HG02610 (cell line): Measurements from ENCODE around the gene TMPRSS6.
"Not testable (repeated sequence)": the region's sequence is repeated elsewhere in the genome, so short reads cannot be mapped to it uniquely, and the experiment has no call there.

Experiments used
- ATAC-seq: cut with Tn5 transposase; IDR thresholded peaks from one replicate; pipeline ENCODE4 v1.9.1; 2021; ENCODE audit warnings: mild to moderate bottlenecking, moderate library complexity; ENCODE audit not compliant: unreplicated experiment

Gene TMPRSS6

DNA sequence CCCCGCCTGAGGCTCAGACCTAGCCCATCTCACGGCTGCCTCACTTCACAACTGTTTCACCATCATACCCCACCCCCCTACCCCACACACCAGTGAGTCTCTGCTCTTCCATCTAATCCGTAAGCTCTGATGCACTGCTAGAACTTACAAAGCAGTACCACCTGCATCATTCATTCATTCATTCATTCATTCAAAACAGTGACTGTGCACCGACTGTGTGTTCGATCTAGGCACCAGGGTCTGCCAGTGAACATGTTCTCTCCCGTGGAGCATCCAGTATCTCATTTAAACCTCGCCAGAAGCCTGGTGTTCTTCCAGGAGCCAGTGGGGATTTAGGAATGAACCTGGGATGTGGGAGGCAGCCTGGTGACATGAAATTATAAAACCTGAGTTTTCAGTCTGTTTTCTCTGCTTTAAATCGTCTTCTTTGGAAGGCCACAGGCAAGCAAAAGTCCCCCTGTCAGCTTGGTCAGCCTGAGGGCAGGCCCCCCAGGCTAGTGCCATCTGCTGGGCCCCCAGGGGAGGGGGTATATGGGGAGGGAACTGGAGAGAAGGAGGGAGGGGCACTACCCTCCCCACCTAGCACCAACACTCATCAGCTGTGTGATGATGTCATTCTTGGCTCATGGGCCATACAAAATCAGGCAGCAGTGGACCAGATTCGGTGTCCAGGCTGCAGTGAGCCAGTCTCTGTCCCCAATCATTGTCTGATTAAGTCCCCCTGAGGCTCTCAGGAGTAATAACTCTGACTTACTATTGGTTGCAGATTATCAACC lies 18.4 kb downstream of the TMPRSS6 start:
- no peak for ATAC-seq

DNA sequence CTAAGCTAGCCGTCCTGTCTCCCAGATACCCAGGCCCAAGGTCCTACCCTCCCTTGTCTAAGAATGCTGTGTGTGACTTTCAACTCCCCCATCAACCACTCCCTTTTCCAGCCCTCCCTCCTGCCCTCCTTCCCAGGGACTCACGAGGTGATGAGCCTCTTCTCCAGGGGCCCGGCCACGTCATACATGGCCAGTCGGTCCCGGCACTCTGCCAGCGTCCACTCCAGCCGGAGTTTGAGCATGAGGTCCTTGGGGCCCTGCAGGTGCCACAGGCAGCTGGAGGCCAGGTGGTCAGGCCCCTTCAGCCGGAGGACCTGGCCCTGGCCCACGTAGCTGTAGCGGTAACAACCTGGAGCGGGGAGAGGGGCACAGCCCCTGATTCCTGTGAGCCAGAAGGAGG lies 20.1 kb downstream of the TMPRSS6 start:
- no peak for ATAC-seq

DNA sequence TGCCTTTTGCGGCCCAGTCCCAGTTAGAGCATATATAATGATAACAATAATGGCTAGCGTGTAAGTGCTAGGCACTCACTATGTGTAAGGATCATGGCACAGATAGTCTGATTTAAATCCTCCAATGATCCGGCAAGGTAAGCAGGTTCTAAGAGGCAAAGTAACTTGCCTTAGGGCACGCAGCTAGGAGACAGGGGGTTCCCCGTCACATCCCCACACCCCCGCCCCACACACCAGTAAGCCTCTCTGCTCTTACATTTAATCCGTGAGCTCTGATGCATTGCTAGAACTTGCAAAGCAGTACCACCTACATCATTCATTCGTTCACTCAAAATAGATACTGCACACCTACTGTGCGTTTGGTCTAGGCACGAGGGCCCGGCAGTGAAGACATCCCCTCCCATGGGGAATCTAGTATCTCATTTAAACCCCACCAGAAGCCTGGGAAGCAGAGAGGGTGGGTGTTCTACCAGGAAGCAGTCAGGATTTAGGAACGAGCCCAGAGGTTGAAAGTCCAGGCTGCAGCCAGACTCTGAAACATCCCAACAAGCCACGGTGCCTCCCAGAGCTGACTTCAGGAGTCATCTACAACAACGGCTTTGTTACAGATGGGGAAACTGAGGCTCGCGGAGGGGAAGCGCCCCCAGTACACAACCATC lies 20.6 kb downstream of the TMPRSS6 start:
- no peak for ATAC-seq

DNA sequence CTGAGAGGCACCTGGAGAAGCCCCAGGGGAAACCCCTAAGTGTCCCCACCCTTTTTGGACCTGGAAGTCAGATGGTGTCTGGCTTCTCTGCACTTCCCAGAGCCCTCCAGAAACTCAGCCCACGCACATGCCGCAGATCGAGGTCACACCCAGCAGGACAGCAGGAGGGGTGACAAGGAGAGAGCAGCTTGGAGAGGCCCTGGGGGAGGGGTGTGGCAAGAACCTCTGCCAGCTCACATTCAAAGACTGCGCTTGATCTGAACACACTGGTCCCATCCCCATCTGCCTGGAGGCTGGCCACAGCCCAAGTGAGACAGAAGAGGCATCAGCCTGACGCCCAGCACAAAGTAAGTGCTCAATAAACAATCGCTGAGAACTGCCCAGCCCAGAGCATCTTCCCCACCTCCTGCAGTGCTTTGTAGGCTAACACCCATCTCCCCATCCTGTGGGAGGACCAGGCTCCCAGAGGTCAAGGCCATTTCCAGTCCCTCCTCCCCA lies 21.4 kb downstream of the TMPRSS6 start:
- ATAC-seq: no peak

DNA sequence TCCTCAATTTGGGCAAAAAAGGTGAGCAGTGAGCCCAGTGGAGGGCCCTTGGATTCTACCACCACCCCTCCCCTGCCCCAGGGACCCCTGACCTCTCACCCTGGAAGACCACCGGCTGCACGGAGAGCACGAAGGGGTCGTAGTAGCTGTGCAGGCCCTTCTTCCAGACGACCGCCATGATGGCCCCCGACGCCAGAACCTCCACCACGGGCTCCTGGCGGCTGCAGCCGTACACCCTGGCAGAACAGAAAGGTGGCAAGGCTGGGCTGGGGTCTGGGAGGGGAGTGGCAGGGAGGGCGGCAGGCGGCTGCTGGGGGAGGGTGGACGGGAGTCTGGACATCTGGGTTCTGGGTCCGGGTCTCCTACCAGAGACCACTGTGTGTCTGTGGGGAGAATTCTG lies 23.3 kb downstream of the TMPRSS6 start:
- ATAC-seq: no peak

DNA sequence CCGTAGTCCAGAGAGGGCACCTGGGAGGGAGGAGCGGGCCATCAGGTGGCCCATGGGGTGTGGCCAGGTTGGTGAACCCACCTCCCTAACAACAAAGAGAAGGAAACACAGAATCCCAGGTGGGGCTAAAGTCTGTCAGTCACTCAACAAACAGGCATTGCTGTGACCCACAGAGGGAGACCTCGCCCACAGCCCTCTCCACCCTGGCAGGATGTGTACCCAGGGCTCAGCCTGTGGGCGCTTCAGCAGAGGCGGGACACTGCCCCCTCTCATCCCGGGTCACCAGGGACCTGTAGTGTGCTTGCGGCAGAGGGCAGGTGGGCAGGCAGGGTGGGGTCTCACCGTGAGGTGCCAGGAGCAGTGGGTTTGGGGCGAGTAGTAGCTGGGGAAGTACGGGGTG lies 25.1 kb downstream of the TMPRSS6 start:
- ATAC-seq: no peak

DNA sequence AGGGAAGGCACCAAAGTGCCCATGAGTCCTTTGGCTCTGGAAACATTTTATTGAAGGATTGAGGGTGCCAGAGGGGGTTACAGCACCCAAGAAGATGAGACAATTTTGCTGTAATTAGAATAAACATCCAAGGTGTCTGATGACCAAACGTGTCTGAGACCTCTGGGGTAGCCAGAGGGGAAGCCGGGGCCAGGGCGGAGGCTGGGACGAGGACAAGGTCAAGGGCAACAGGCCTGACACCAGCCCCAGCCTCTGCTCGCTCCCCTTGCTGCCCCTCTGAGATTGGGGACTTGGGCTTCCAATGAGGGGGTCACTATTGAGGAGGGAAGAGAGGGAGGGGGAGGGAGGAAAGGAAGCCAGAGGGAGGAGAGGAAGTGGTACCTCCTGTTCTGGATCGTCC lies 25.6 kb downstream of the TMPRSS6 start:
- no peak for ATAC-seq

DNA sequence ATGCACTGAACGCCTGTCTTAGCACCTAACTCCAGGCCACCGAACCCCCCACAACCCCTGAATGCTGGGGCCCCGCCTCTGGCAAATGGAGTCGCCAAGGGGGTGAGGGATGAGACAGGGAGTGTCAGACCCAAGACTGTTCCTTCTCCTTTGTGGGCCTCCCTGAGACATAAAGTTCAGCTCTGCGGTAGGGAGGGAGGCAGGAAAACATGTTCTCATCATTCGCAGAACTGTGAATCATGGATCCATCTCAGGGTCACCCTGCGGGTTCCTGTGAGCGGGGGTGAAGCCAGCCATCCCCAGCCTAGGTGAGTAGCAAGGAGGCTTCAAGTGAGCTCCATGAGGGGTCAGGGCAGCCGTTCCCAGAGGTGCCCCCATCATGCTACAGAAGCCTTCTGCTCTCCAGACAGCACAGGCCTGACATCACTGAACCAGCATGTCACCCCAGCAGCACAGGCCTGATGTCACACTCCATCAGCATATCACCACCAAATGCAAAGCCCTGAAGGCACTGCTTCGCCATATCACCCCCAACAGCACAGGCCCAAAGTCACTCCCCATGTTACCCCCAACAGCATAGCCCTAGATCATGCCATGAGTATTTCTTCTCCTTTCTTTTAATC lies 27.2 kb downstream of the TMPRSS6 start:
- ATAC-seq: no peak

DNA sequence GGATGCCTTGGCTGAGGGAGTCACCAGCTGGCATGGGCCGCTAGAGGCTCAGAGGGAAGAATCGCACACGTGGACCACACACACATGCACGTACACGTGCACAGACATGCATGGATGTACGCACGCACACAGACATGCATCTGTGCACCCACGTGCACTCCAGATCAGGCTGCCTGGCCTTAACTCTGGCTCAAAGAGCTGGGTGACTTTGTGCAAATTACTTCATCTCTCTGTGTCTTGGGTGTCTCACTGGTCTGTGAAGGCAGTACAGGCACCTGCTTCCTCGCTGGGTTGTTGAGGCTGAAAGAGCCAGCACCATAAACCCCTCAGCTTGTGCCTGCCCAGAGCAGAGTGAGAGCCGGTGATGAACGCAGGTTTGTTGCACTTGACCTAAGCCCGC lies 28.7 kb downstream of the TMPRSS6 start:
- ATAC-seq: no peak

DNA sequence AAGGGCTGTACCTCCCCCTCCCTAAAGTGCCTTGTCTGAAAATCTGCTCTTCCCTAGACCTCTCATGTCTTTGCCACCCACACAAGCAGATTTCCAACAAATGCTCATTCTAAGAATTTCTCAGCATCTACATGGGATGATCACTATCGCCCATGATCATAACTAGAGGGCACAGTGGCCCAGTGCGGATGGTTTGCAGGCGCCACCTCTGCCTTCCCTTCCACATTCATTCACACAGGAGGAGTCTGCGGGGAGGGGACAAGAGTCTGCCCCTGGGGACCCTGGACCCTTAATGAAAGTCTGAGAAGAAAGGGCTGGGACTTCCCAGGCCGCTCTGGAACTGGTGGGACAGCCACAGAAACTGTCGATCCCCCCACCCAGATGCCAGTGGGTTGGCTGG lies 29.1 kb downstream of the TMPRSS6 start:
- no peak for ATAC-seq

DNA sequence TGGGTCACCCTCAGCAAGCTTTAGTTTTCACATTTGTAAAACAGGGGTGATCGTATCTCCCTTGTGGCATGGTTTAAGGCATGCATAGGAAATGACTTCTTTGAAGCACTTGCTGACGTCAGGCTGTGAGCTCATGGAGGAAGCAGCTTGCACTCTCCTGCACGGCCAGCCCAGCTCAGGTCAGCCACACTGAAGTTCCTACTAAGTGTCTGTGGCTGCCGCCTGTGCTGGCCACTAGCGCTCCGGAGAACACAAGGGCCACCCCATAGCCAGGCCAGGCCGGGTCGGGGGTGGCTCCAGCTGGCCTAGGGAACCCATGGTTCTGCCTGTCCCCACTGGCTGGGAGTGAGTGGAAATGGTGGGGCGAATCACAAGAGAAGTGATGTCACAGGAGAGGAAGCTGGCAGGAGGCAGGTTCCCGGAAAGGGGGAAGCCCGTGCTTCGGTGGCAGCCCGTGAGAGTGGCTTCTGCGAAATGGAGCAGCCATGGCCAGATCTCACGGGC lies 29.8 kb downstream of the TMPRSS6 start:
- no peak for ATAC-seq

DNA sequence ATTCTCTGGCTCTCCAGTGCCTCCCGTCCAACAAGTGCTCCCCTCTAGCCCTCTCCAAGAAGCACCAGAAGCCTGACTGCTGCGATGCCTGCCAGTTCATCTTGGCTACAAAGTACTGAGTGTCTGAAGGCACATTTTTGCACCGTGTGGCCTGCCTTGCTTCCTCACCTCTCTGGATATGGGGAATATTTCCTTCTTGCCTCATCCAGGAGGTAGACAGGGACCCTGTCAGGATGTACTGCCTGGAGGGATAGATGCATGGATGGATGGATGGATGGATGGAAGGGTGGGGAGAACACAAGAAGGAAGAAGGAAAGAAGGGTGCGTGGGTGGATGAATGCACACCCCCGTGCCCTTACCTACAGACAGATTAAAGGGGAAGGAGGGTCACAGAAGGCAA lies 30.4 kb downstream of the TMPRSS6 start:
- ATAC-seq: no peak

DNA sequence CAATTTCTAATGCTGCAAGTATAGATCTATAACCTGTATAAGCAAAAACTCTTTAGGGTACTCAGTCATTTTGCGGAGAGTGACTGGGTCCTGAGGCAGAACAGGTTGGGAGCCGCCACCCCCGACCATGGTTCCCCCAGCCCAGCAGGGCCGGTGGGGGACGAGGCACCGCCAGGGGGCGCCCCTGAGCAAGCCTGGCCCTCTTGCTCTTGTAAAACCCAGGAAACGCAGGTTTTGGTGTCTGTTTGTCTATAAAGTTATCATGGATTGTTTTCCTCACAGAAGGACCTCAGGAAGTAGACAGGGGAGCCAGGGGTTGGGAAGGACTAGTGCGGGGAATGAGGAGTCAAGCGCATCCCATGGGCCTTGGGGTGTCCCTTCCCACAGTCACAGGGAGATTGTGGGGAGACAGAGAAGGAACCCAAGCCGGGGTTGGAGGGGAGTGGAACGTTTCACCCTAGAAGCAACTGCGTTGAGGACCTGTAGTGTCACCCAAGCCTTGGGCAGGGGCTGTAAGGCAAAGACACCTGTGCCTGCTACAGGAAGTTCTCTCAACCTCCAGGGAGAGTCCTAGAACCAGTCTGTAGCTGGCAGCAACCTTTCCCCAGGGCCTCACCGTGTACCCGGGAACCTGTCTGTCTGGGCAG lies 31.6 kb downstream of the TMPRSS6 start:
- no peak for ATAC-seq

DNA sequence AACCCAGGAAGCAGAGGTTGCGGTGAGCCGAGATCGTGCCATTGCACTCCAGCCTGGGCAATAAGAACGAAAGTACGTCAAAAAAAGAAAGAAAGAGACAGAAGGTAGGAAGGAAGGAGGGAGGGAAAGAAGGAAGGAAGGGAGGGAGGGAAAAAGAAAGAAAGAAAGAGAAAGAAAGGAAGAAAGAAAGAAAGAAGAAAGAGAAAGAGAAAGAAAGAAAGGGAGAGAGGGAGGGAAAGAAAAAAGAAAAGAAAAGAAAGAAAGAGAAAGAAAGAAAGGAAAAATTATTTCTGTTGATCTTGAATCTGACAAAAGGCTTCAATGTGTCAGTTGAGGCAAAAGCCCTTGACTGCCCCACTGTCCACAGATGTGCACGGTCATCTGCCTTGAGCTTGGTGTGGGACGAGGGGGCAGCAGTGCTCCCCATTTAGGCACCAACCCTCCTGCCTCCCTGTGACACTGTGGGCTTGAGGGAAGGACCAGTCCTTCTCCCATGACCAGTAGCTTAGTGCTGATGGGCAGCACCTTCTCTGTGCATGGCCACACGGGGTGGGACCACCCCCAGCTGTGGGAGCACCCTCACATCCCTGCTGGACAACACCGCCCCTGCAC lies 33.6 kb downstream of the TMPRSS6 start:
- no peak for ATAC-seq

DNA sequence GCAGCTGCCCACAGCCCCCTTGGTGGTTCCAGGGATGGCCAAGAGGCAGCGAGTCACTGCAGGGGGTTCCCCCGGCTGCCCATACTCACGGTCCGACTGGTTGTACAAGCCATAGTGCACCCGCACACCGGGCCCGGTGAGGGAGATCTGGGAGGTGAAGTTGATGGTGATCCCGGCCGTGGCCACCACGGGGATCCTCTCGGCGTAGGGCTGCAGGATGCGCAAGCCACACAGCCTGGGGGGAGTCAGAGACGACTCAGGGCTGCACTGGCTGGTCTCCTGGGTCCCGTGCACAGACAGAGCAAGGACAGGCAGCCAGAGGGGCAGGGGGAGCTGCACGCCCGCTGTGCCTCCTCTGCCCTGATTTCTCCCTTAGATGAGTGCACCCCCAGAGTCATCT lies 34.5 kb downstream of the TMPRSS6 start:
- ATAC-seq: no peak

DNA sequence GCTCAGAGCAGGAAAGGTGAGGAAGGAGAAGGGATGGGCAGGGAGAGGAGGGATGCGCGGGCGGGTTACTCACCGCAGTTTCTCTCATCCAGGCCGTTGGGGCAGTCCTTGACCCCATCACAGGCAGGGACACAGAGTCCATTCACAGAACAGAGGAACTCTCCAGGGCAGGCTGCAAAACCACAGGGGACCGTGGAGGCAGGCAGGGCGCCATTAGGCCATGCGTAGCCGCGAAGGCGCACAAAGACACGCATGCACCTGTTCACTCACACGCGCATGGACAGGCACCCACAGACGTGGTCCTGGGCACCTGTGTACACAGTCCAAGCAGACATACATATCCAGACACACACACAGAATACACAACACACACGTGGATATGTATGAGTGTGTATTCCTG lies 35.0 kb downstream of the TMPRSS6 start:
- ATAC-seq: no peak

DNA sequence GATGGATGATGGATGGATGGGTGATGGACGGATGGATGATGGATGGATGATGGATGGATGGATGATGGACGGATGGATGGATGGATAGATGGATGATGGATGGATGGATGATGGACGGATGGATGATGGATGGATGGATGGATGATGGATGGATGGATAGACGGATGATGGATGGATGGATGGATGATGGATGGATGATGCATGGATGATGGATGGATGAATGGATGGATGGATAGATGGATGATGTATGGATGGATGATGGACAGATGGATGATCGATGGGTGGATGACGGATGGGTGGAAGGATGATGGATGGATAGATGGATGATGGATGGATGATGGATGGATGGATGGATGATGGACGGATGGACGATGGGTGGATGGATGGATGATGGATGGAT lies 36.8 kb downstream of the TMPRSS6 start:
- ATAC-seq: no peak

DNA sequence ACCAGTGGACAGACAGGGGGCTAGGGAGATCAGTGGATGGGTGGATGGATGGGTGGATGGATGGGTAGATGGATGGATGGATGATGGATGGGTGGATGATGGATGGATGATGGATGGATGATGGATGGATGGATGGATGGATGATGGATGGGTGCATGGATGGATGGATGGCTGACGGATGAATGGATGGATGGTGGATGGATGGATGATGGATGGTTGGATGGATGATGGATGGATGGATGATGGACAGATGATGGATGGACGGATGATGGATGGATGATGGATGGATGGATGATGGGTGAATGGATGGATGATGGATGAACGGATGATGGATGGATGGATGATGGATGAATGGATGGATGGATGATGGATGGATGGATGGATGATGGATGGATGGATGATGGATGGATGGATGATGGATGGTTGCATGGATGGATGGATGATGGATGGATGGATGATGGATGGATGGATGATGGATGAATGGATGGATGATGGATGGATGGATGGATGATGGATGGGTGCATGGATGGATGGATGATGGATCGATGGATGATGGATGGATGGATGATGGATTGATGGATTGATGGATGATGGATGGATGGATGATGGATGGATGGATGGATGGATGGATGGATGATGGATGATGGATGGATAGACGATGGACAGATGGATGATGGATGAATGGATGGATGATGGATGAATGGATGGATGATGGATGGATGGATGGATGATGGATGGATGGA lies 37.5 kb downstream of the TMPRSS6 start:
- not testable (repeated sequence) for ATAC-seq

DNA sequence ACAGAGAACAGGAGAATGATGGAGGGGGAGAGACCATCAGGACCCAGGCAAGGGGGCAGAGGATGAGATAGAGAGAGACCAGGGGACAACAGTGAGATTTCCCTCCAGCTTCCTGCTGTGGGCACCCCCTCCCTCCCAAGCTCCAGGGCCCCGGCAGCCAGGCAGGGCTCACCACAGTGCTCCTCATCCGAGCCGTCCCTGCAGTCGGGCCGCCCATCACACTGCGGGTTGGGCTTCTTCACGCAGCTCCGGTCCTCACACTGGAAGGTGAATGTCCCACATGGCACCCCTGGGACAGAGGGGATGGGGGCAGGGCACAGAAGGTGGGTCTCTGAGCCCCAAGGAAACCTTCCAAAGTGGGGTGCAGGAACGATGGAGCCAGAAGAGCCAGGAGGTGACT lies 38.8 kb downstream of the TMPRSS6 start:
- ATAC-seq: no peak

DNA sequence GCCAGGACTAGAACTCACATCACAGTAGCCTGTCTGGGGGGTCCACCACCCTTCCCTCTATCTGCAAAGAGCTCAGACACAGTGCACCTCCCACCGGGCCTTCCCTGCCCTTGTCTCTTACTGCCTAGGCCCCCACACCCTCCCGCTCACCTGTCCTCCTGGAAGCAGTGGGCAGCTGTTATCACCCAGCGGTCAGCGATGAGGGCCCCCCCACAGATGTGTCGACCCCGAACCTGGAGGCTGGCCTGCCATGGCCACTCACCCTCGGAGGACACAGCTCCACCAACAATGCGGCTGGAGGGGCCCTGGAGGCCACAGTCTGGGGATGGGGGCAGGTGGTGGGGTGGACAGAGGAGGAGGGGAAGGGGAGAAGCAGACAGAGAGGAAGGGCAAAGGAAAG lies 39.2 kb downstream of the TMPRSS6 start:
- ATAC-seq: no peak
